SK-MEL-5 (cell line): ENCODE results near the gene TOP2A. TPM values are rescaled to one million over a fixed set of nuclear protein-coding genes. Genes with fewer than 3 reads are reported as not detected.

Experiments used
- DNase-seq: peaks from one replicate; pipeline ENCODE4 v3.0.0-alpha.2; 2016; ENCODE audit warnings: low read depth, low spot score
- in situ Hi-C: cut with HindIII; loops from 2 replicates; pipeline ENCODE4 v1.10.0; 2016; ENCODE audit warnings: low sequenced_read_pairs, high pct_unique_total_duplicates, low pct_unique_long_range_greater_than_20kb
- total RNA-seq: library from RNA; depleted of rRNA; stranded (reverse); fragments of >200 nt; shearing (Covaris generic); gene quantifications from 2 replicates; pipeline ENCODE4 v1.2.3, GENCODE V29; 2014

The TOP2A gene
- total RNA-seq, 1 experiment from 2014 or later = 114 TPM

GRCh38 chr17:40356990-40357881, 60.5 kb downstream of the TOP2A start:
- in situ Hi-C loops = no loop called here

GRCh38 chr17:40355804-40356758, 61.6 kb downstream of the TOP2A start:
- in situ Hi-C loops = no loop called here
- no peak for DNase-seq

More at GRCh38 chr17:40356990-40357881, 60.5 kb downstream of the TOP2A start:
- no peak for DNase-seq

- DNase-seq = peak; percentile 68
- in situ Hi-C loops = no loop called here
Measured at GRCh38 chr17:40355123-40355803, 62.4 kb downstream of the TOP2A start.

GRCh38 chr17:40354221-40355122, 63.2 kb downstream of the TOP2A start:
- in situ Hi-C loops = no loop called here
- DNase-seq = no peak

DNA sequence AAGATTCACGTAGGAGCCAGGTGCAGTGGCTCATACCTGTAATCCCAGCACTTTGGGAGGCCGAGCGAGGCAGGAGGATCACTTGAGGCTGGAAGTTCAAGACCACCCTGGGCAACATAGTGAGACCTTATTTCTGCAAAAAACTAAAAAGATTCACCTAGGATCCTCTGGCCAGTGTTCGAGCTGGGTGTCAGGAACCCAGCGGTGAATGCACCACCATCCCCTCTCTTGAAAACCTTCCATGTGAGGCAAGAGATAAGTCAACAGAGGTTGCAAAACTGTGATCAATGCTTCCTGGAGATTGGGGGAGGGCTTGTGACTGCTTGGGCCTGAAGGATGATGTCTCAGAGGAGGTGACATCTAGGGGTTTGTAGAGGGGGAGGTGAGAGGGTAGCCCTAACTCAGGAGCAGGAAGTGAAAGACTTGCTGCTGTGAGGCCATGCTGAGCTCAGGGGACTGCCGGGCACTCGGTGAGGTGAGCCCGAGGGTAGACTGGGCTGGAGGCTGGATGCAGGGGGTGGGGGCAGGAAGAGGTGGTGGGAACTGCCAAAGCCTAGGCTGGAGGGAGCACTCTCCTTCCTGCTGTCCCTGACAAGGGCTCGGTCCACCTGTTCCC, 64.8 kb downstream of the TOP2A start:
- in situ Hi-C loops = no loop called here
- no peak for DNase-seq

DNA sequence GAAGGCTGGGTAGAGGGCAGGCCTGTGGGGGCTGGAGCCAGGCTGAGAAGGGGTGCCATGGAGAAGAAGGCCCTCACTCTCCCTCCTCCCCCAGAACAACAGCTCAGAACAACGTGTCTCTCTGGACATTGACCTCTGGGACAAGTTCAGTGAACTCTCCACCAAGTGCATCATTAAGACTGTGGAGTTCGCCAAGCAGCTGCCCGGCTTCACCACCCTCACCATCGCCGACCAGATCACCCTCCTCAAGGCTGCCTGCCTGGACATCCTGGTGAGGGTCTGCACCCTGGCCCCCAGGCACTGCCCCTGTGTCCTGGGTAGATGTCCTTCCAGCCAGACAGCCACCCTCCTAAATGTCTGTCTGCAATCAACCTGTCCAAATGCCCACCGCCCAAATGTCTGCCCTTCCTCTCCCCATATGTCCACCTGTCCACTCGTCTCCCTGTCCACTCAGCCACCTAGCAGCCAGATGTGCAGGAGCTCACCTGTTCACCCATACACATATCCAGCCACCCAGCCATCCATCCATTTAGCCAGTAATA, 65.4 kb downstream of the TOP2A start:
- no peak for DNase-seq
- in situ Hi-C loops = no loop called here

- in situ Hi-C loops = no loop called here
Measured at GRCh38 chr17:40351359-40352236, 66.1 kb downstream of the TOP2A start.

DNA sequence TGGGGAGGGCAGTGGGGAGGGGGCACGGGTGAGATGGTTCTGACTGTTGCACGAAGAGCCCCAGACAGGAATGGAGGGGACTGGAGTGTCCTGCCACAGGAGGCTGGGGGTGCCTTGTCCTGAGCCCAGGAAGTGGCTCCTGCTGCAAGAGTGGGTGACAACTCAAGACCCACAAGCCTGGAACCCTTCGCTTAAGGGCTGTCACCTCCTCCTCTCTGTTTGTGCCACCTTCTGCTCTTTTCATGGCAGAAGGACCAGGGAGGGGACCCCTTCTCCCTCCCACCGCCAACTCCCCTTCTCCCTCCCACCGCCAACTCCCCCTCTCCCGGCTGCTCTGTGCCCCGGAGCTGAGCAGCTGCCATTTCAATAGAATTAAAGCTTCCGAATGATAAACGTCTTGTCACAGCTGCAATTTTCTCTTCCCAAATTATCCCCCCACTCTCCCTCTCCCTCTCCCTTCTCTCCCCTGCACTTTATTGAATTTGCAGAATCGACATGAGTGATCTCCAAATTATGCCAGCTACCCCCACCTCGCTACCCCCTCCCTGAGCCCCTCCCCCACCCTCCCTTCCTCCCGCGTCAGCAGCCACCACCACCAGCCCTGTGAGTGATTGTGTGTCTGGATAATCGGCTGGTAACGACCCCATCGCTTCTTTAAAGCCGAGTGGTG, 66.9 kb downstream of the TOP2A start:
- no peak for DNase-seq
- in situ Hi-C loops = no loop called here

More at GRCh38 chr17:40351359-40352236, 66.1 kb downstream of the TOP2A start:
- no peak for DNase-seq

- peak; percentile 15 for DNase-seq
- in situ Hi-C loops = no loop called here
Measured at GRCh38 chr17:40349895-40350688, 67.6 kb downstream of the TOP2A start.

GRCh38 chr17:40349477-40349894, 68.2 kb downstream of the TOP2A start:
- DNase-seq = no peak
- in situ Hi-C loops = no loop called here

GRCh38 chr17:40348562-40349476, 68.9 kb downstream of the TOP2A start:
- no peak for DNase-seq
- in situ Hi-C loops = no loop called here

DNA sequence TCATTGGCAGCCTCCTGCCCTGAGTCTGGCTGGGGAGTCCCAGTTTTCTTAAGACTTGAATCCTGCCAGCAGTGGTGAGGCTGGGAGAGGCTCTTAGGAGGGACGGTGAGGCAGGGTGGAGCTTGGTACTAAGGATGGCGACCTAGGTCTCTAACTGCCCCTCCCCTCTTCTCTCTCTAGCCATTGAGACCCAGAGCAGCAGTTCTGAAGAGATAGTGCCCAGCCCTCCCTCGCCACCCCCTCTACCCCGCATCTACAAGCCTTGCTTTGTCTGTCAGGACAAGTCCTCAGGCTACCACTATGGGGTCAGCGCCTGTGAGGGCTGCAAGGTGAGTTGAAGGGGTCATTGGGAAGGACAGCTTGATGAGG, 69.6 kb downstream of the TOP2A start:
- no peak for DNase-seq
- in situ Hi-C loops = no loop called here
